MM.1S (cell line): ENCODE data around the gene LRP5.

Experiments
- DNase-seq: peaks from one replicate; pipeline ENCODE4 v3.0.0-alpha.2; 2015
- H2AFZ ChIP-seq: fragments of 300-600 bp; sonication (generic); 2 replicates; pipeline ENCODE4 v1.6.0; 2016; ENCODE audit warnings: antibody characterized with exemption, low read length
- H3F3A ChIP-seq: fragments of 300-600 bp; sonication (generic); 2 replicates; pipeline ENCODE4 v1.6.1; 2016; ENCODE audit warnings: mild to moderate bottlenecking, antibody characterized with exemption, low read length, moderate library complexity, mixed read lengths; ENCODE audit not compliant: insufficient read depth
- H3K27ac ChIP-seq: fragments of 300-600 bp; sonication (generic); 2 replicates; pipeline ENCODE4 v1.5.1; 2016; ENCODE audit warnings: mild to moderate bottlenecking, low read length
- H3K27me3 ChIP-seq: fragments of 300-600 bp; sonication (generic); replicated peaks from 2 replicates; pipeline ENCODE4 v1.6.0; 2016; ENCODE audit warnings: low read length; ENCODE audit not compliant: insufficient read depth
- H3K36me3 ChIP-seq: fragments of 300-600 bp; sonication (generic); replicated peaks from 2 replicates; pipeline ENCODE4 v1.6.1; 2016; ENCODE audit warnings: mild to moderate bottlenecking, low read length, mixed read lengths; ENCODE audit not compliant: insufficient read depth
- H3K4me1 ChIP-seq: fragments of 300-600 bp; sonication (generic); 2 replicates; pipeline ENCODE4 v1.6.1; 2016; ENCODE audit warnings: low read length, mixed read lengths
- H3K4me2 ChIP-seq: fragments of 300-600 bp; sonication (generic); 2 replicates; pipeline ENCODE4 v1.6.0; 2016; ENCODE audit warnings: low read depth, low read length
- H3K4me3 ChIP-seq: fragments of 300-600 bp; sonication (generic); 2 replicates; pipeline ENCODE4 v1.5.1; 2016; ENCODE audit warnings: low read length, mixed read lengths
- H3K79me2 ChIP-seq: fragments of 300-600 bp; sonication (generic); 2 replicates; pipeline ENCODE4 v1.6.1; 2016; ENCODE audit warnings: mixed run types, low read length, mixed read lengths
- H3K9ac ChIP-seq: fragments of 300-600 bp; sonication (generic); 2 replicates; pipeline ENCODE4 v1.6.1; 2016; ENCODE audit warnings: low read length, mixed read lengths
- H3K9me2 ChIP-seq: fragments of 300-600 bp; sonication (generic); replicated peaks from 2 replicates; pipeline ENCODE4 v1.6.1; 2016; ENCODE audit warnings: mild to moderate bottlenecking, low read length, mixed read lengths; ENCODE audit not compliant: insufficient read depth
- H3K9me3 ChIP-seq: fragments of 300-600 bp; sonication (generic); replicated peaks from 2 replicates; pipeline ENCODE4 v1.6.1; 2016; ENCODE audit warnings: mild to moderate bottlenecking, low read length, mixed read lengths; ENCODE audit not compliant: insufficient read depth
- H4K20me1 ChIP-seq: fragments of 300-600 bp; sonication (generic); 2 replicates; pipeline ENCODE4 v1.6.1; 2016; ENCODE audit warnings: mild to moderate bottlenecking, low read length, moderate library complexity, mixed read lengths; ENCODE audit not compliant: insufficient read depth
- EZH2 ChIP-seq: fragments of 300-600 bp; sonication (generic); optimal IDR thresholded peaks from 2 replicates; pipeline ENCODE3; 2017; ENCODE audit warnings: low read depth, mild to moderate bottlenecking, antibody characterized with exemption, low read length, mixed read lengths
- EZH2phosphoT487 ChIP-seq: fragments of 300-600 bp; sonication (generic); IDR thresholded peaks from 2 replicates; pipeline ENCODE4 v1.6.1; 2018; ENCODE audit warnings: antibody characterized with exemption, low read length
- TF ChIP-seq, protein P1 (sequence below): fragments of 300-600 bp; sonication (generic); IDR thresholded peaks from 2 replicates; pipeline ENCODE4 v1.5.1; 2016; ENCODE audit warnings: antibody characterized with exemption, low read length, mixed read lengths

Gene LRP5

GRCh38 chr11:68346462-68346790 is 34.0 kb downstream of the LRP5 start:
- Histone ChIP-seq H3K79me2 (no peaks in the 10 kb centered on the region), H3K36me3 (no peaks in the 10 kb centered on the region), H3K27me3 (no peaks in the 10 kb centered on the region), H4K20me1 (no peaks in the 10 kb centered on the region), H3K9ac (no peak overlapping the region), H3K9me2 (no peaks in the 10 kb centered on the region), H3K4me1 (no peaks in the 10 kb centered on the region), H3K9me3 (no peaks in the 10 kb centered on the region), H3K4me2 (no peak overlapping the region), H3F3A (no peaks in the 10 kb centered on the region), H3K4me3 (no peak overlapping the region), H2AFZ (no peak overlapping the region), H3K27ac (no peak overlapping the region)
- TF ChIP-seq EZH2: no peak
- TF ChIP-seq, protein P1, sequence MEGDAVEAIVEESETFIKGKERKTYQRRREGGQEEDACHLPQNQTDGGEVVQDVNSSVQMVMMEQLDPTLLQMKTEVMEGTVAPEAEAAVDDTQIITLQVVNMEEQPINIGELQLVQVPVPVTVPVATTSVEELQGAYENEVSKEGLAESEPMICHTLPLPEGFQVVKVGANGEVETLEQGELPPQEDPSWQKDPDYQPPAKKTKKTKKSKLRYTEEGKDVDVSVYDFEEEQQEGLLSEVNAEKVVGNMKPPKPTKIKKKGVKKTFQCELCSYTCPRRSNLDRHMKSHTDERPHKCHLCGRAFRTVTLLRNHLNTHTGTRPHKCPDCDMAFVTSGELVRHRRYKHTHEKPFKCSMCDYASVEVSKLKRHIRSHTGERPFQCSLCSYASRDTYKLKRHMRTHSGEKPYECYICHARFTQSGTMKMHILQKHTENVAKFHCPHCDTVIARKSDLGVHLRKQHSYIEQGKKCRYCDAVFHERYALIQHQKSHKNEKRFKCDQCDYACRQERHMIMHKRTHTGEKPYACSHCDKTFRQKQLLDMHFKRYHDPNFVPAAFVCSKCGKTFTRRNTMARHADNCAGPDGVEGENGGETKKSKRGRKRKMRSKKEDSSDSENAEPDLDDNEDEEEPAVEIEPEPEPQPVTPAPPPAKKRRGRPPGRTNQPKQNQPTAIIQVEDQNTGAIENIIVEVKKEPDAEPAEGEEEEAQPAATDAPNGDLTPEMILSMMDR: no peak
- no peak for TF ChIP-seq EZH2phosphoT487
- DNase-seq: no peak

- Histone ChIP-seq H3K9me2 (no peaks in the 10 kb centered on the region), H3K9me3 (no peaks in the 10 kb centered on the region), H4K20me1 (no peaks in the 10 kb centered on the region), H3K27ac (no peak overlapping the region), H3K4me1 (no peaks in the 10 kb centered on the region), H3F3A (no peaks in the 10 kb centered on the region), H3K36me3 (no peaks in the 10 kb centered on the region), H3K4me3 (no peak overlapping the region), H3K79me2 (no peaks in the 10 kb centered on the region), H3K9ac (no peak overlapping the region), H2AFZ (no peak overlapping the region), H3K4me2 (no peak overlapping the region), H3K27me3 (no peaks in the 10 kb centered on the region)
- no peak for DNase-seq
- TF ChIP-seq EZH2 (no peak), EZH2phosphoT487 (no peak)
- TF ChIP-seq, protein P1: no peak
Measured at GRCh38 chr11:68347345-68347744, 35.0 kb downstream of the LRP5 start.

DNA sequence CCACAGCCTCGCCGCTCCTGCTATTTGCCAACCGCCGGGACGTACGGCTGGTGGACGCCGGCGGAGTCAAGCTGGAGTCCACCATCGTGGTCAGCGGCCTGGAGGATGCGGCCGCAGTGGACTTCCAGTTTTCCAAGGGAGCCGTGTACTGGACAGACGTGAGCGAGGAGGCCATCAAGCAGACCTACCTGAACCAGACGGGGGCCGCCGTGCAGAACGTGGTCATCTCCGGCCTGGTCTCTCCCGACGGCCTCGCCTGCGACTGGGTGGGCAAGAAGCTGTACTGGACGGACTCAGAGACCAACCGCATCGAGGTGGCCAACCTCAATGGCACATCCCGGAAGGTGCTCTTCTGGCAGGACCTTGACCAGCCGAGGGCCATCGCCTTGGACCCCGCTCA is 35.5 kb downstream of the LRP5 start:
- Histone ChIP-seq H3K9me3 (no peaks in the 10 kb centered on the region), H2AFZ (no peak overlapping the region), H3K4me2 (no peak overlapping the region), H3K79me2 (no peaks in the 10 kb centered on the region), H3F3A (no peaks in the 10 kb centered on the region), H3K9ac (no peak overlapping the region), H4K20me1 (no peaks in the 10 kb centered on the region), H3K9me2 (no peaks in the 10 kb centered on the region), H3K27ac (no peak overlapping the region), H3K4me3 (no peak overlapping the region), H3K36me3 (no peaks in the 10 kb centered on the region), H3K27me3 (no peaks in the 10 kb centered on the region), H3K4me1 (no peaks in the 10 kb centered on the region)
- TF ChIP-seq, protein P1: no peak
- no peak for TF ChIP-seq EZH2phosphoT487
- no peak for TF ChIP-seq EZH2
- no peak for DNase-seq
